Stimulated activated naive CD4-positive, alpha-beta T cell treated with Interleukin-2 at 50 U/mL for 16 hours (primary cell): ENCODE measurements around the gene NADK2.
"Not testable (repeated sequence)": the region's sequence is repeated elsewhere in the genome, so short reads cannot be mapped to it uniquely, and the experiment has no call there.

ENCODE experiments used
- DNase-seq: peaks from one replicate; lab custom pipeline; 2025; lab: John Stamatoyannopoulos, UW

NADK2 gene

DNA sequence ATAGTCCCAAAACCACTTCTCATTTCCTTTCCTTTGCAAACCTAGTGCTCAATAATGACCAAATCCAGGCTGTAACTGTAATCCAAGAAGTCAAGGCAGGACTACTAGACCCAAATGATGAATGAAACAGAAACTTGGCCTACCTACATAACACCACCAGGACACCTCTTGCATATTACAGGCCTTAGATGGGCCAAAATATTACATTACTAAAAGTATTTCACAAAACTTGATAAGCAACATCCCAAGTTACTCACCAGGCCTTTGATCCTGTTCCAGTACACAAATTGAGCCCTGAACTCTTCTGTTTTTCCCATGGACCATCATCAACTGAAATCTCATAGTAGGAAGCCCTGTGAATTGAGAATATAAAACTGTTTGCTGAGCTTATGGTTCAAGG lies 34.8 kb downstream of the NADK2 start:
- DNase-seq: no peak

DNA sequence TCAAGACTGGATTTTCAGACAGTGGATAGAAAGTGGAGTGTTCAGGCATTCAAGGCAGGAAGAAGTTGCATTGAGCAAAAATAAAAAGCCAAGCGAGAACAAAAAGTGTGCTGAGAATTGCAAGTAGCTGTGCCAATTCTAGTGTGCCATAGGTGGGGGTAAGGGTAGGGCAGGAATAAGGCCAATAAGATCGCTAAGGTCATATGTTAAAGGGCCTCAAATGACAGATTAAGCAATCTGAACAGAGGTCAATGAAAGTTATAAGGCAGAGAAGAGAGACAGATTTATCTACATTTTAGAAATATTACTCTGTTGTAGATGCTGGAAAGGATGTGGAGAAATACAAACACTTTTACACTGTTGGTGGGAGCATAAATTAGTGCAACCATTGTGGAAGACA lies 36.4 kb downstream of the NADK2 start:
- DNase-seq: no peak

DNA sequence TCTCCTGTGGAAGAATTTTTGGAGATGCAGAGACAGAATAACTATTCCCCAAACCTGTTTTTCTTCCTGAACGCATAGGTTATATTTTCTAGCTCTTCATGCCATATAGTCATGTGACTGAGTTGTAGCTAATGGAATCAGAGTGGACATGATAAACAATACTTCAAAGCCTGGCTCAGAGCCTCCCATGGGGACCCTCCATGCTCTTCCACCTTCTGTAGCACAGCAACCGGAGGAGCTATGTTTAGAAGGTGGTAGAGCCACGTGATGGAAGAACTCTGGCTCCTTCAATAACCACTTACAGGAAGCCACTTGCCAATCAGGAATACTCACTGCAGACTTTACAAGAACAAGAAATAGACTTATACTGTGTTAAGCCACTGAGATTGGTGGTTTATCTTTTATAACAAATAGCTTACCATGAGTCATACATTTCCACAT lies 39.2 kb downstream of the NADK2 start:
- no peak for DNase-seq

DNA sequence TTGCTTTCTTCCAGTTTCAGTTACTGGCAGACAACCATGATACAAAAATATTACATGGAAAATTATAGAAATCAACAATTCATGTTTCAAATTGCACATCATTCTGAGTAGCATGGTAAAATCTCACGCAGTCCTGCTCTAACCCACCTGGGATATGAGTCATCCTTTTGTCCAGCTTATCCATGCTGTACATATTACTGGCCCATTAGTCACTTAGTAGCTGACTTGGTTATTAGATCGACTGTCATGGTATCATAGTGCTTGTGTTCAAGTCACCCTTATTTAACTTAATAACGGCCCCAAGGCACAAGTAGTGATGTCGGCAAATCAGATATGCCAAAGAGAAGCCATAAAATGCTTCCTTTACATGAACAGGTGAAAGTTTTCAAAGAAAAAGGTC lies 41.2 kb downstream of the NADK2 start:
- DNase-seq: no peak

DNA sequence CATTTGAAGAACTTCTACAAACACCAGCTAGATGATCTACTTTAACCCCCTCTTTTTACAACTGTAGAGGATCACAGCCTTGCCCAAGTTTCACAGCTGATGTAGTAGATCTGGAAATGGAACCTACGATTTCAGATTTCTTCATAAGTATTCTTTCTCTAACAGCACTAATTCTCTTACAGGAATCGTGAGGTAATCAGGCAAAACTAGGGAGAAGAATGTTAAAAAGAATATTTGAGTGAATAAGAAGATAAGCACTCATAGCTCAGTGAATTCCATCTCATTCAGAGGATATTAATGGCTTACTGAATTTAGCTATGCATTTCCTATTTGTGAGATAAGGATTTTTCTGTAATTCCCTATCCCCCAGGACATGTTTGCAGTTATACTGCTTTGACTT lies 42.1 kb downstream of the NADK2 start:
- no peak for DNase-seq

DNA sequence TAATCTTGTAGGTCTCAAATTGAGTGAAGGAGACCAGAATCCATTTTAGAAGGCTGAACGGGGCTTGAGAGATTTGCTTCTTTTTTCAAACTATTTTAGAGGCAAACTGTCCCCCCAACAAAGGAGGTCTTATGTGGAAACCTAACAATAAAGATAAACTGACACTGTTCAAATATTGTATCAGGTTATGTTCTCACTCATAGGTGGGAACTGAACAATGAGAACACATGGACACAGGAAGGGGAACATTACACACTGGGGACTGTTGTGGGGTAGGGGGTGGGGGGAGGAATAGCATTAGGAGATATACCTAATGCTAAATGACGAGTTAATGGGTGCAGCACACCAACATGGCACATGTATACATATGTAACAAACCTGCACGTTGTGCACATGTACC lies 42.9 kb downstream of the NADK2 start:
- not testable (repeated sequence) for DNase-seq

DNA sequence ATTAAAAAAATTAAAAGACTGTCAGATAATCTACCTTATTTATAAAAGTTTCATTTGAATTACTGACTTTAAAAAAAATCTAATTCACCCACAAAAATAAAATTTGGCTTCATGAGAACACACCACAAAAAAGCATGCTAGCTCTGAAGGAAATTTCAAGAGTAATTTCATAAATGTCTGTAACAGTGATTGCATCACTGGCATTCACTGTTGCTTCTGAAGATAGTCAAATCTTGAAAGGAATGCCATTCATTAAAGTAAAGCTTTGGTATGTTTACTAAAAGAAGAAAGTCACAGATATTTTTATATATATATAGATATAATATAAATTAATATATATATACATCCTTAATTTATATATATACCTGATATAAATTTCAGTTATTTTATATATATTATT lies 43.4 kb downstream of the NADK2 start:
- no peak for DNase-seq

DNA sequence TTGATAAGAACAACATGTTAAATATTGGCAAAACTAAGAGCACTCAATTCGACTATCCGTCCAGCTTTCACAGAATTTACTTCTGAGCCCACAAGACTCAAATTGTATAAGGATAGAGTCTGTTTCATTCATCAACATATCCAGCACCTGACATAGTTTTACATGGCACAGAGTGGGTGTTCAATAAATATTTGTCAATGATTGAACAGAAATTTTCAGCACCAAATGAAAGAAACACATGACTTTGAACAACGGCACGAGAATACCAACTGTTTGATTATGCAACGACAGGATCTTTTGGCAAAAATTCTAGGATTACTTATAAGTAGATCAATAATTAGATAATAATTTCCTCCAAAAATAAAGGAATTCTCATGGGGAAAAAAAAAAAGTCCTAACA lies 48.0 kb downstream of the NADK2 start:
- DNase-seq: no peak

DNA sequence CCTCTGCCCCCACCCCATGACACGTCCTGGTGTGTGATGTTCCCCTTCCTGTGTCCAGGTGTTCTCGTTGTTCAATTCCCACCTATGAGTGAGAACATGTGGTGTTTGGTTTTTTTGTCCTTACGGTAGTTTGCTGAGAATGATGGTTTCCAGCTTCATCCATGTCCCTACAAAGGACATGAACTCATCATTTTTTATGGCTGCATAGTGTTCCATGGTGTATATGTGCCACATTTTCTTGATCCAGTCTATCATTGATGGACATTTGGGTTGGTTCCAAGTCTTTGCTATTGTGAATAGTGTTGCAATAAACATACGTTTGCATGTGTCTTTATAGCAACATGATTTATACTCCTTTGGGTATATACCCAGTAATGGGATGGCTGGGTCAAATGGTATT lies 57.3 kb downstream of the NADK2 start:
- DNase-seq: not testable (repeated sequence)

DNA sequence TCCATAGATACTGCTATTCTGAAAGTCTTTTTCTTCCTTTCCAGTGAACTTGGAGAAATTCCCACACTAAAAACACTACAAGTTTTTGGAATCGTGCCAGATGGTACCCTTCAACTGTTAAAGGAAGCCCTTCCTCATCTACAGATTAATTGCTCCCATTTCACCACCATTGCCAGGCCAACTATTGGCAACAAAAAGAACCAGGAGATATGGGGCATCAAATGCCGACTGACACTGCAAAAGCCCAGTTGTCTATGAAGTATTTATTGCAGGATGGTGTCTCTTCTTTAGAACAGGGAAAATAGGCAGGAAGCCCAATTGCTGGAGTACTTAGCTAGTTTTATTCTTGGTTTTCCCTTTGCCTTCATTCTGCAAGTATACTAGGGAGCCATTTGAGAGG lies 60.0 kb downstream of the NADK2 start:
- no peak for DNase-seq

DNA sequence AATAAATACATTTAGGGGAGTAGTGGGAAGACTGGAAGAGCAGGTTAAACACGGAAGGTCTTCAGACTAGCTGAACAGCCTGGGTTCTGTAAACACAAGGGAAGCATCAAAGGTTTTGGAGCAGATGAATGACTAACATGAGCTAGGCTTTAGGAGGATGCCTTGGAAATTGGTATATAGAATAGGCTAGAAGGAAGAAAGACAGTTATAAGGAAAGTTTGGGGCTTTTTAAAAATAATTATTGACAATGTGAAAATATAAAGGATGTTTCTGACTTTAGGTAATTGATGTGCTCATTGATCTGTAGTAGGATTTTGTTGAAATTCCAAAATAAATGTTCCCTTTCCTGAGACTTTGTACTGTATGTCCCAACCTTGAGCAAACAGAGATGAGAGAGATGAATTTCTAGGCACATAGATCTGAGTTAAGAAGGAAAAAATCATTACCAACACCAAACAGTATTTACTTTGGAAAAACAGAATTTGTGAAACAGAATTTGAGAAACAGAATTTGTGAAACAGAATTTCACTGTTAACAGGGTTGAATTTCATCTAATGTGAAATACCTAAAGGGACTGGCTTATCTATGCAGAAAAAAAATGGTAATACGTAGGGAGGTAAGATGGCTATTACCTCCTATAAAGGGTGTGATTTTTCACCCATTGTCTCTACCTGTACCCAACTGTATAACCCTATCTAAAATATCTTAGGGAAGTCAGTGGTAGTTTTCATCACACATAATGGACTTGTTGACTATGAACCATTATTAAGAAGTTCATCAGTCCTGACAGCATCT lies 61.0 kb downstream of the NADK2 start:
- no peak for DNase-seq

DNA sequence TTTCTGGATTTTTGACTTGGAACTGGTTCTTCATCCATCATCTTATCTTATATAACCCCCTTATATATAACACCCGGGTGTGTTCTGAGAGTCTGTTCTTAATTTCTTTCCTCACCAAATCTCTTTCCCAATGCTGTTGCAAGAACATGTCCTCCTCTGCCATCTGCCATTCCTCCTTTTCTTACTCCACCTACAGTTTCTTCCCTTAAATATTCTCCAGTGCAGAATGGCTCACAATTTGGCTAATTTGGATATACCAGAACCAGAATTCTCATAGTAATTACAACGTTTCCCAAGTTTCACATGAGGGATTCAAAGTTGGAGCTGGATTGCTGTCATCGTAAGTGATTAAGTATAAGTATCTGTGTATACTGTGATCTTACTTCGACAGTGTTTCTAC lies 61.8 kb downstream of the NADK2 start:
- no peak for DNase-seq

DNA sequence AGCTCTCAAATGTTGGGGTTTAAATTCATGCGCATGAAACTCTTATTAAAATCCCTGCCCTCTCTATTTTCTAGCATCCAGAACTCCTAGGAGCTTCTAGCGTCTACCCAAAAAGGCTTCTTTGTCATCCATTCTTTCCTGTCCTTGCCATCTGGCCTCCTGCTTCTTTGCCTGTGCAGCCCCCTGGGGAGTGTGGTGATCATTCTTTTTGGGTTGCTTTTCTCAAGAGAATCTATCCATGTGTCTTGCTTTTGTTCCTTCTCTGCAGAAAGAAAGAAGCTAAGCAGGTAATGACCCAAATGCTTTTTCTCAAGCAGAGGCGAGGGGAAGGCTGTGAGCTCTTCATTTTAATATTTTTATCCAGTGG lies 63.2 kb downstream of the NADK2 start:
- no peak for DNase-seq

DNA sequence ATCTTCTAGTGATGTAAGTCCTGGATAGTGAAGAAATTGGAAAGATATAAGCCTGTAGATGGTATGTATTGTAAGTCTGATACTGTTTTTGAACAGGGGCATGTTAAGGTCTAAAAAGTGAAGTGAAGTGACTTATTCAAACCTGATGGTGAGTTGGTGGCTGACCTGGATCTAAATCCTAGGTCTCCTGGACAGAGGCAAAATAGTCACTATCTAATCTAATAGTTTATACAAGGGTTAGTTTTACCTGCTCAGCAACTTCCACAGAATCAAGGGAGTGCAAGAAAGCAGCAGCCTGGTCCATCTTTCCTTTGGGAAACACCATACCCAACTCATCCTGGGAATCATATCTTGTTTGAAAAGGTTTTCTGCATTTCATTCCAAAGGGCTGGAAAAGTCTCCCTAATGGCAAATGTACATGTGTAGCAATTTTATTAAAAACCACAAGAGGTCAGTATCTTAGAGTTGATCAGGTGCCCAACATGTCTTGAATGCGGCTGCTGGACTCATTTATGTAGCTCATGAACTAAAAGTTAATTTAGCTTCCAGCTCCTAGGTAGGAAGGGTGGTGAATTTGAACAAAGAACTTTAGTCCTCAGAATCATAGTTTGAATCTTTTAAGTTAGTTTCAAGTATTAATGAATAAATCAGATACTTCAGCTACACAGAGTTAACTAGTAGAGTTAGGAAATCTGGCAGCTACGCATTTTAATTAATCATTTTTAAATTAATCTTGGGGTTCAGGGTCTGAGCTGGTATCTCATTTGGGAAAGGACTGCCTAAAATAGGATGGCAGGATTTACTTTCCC lies 63.8 kb downstream of the NADK2 start:
- DNase-seq: no peak

DNA sequence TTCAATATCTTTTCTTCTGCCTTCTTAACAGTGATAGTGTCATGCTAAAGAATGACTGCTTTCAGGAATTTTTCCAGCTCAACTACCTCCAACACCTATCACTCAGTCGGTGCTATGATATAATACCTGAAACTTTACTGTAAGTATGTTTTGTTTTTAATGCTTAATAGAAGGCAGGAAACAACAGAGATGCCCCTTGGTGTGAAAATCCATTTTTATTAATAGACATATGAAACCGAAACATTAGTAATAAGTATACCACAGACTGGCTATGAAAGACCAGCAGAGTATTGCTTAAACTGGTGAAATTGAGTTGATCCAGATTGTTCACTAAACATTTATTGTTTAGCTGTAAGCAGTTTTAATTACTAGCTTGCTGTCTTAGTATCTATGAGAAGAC lies 64.6 kb downstream of the NADK2 start:
- DNase-seq: no peak

DNA sequence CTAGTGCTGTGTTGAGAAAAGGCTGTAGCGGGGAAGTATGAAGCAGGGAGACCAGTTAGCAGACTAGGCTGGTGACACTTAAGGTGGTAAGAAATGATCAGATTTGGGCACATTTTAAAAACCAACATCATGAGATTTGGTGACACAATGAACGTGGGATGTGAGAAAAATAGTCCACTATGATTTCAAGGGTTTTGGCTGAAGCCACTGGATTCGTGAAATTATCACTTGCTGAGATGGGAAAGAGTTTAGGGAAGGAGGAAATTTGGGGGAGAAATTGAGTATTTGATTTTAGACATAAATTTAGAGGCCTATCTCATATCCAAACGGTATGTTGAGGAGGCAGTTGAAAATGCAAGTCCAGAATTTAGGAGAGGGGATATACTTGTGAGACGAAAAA lies 66.7 kb downstream of the NADK2 start:
- no peak for DNase-seq

DNA sequence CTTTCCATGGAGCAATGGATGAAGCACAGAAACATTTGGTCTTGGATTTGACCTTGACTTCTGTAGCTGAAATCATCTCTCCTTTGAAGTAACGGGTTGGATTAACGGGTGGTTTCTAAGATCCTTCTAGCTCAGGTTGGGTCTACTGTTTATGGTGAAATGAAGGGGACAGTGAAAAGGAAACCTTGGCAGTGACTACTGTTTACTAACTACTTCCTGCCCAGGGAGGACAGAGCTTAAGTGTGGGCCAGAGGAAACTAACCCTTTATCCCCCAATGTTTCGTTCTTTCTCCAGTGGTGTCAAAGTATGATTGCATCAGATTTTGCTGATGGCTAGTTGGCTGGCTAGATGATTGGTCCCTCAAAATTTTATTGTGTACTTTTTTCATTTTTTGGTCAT lies 67.6 kb downstream of the NADK2 start:
- no peak for DNase-seq

DNA sequence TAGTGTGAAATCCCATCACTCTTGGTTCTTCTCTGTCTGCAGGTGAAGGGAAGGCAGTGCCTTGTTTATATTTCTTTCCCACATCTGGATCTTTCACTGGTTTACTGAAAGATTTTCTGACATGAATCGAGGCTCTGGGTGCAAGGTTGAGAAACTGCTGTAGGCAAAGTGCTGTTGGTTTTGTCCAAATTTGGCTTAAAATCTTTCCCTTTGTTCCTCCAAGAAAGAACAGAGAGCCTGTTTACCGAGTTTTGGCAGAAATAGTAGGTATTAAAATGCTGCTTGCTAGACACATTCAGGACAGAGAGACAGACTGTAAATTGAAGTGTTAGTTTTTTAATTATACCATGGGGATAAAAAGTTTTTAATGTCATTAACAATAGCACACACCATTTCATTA lies 68.3 kb downstream of the NADK2 start:
- no peak for DNase-seq

DNA sequence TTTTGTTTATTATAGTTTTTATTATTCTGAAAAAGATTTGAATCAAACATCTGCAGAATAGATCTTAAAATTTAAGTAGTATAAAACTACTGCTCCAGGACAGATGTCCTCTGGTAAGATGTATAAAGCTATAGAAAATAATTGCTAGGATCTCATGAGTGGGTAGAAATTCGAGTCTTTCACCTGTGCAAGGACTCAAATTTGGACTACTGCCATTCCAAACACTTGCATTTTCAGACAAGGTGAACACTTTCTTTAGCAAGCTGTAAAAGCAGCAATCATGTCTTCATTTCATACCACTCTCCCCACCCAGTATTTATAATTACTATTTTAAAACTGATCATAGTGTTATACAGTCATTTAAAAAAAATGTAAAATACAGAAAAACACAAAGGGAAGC lies 69.1 kb downstream of the NADK2 start:
- DNase-seq: no peak

DNA sequence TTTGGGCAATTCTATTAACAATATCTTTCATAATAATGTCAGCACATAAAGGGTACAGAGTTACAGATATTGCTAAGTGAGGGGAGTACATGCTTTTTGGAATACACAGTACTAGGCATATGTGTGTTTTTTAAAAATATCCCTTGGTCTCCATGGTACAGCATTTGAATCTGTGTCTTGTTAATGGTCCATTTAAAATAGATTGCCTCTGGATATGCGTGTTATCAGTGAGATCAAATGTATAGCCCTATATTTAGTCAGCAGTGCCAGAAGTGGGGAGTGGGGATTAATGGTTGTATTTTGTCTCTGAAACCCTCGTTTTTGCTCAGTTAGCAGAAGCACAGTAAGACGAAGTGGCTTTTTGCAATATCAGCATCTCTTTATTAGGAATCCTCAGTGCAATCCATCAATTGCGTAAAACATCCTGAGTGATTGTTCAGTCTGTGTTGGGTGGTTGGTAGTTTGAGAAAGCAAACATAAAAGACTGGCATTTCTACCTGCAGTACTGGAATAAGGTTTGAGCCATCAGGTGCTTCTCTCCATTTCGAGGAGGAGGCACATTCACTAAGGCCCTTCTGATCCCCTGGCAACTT lies 70.8 kb downstream of the NADK2 start:
- no peak for DNase-seq

DNA sequence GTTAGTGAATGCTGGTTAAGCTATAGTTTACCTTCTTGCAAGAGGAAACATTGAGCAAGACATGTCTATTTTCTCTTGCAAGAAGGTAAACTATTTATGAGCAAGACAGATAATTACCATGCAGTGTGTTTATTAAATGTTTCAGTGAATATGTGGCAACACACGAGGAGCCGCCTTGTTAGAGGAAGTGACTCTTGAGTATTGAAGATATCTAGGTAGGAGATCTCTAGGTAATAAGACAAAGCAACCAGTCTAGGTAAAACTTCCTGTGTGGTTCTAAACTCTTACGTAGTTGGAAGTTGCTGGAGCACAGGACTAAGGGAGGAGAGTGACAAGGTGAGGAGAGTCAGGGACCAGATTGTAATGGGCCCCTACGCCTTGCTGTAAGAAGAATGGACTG lies 73.0 kb downstream of the NADK2 start:
- no peak for DNase-seq

DNA sequence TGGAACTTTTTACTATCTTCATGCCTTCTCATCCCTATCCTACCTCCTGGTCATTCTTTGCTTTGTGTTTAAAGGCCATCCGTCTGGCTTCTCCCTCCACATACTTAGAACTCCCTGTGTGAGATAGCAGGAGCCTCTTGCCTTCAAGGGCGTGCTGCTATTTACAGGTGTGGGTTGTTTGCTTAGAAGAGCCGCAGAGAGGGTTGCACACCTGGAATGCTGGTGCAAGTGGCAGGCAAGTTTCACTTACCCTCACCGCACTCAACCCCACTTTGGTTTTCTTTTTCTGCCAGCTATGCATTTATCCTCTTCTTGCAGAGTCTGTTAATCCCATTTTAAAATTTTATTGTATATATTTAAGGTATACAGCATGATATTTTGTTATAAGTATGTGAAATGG lies 77.3 kb downstream of the NADK2 start:
- DNase-seq: no peak

DNA sequence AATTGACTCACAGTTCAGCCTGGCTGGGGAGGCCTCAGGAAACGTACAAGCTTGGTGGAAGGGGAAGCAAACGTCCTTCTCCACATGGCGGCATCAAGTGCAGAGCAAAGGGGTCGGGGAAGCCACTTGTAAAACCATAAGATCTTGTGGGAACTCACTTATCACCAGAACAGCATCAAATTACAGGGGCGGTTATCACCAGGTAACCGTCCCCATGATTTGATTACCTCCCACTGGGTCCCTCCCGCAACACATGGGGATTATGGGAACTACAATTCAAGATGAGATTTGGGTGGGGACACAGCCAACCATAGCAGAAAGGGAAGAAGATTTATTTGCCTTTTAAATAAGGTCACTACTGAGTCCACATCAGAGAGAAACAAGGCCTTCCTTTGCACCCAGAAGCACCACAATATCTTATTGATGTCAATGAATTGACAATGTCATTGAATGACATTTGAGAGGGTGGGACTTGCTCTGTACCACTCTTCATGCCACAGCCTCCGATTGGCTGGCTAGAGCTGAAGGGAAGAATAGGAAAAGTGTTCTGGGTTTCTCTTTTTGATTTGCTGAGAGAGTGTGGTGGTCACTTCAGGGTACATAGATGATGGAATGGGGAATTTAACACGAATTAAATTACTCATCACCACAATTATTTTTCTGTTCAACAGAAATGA lies 78.8 kb downstream of the NADK2 start:
- DNase-seq: no peak
